Caco-2 (cell line): ENCODE measurements around the gene MCEMP1. TPM values are rescaled to one million over a fixed set of nuclear protein-coding genes. Genes with fewer than 3 reads are reported as not detected.

ENCODE experiments used
- BruUV-seq: library from RNA; stranded (reverse); fragments of 400-500 nt; replicated peaks from 2 replicates; lab custom pipeline; 2021; lab: Mats Ljungman, UMichigan
- CTCF ChIA-PET: fragments of 300-600 bp; sonication (Branson Sonifier 250); formaldehyde crosslinking; loops from one replicate; lab custom pipeline; 2022; ENCODE audit warnings: antibody characterized with exemption; lab: Charles Lee
- POLR2A ChIA-PET: fragments of 300-600 bp; sonication (Branson Sonifier 250); formaldehyde crosslinking; loops from one replicate; lab custom pipeline; 2022; ENCODE audit warnings: antibody characterized with exemption; lab: Charles Lee
- DNase-seq, 2 experiments: peaks; one replicate each; pipeline versions ENCODE4 v3.0.0 to v3.0.0-alpha.2; 2020 to 2022
- H3K27me3 ChIP-seq: replicated peaks from 2 replicates; pipeline ENCODE4 v1.6.0; 2011; ENCODE audit warnings: low read length; ENCODE audit not compliant: control insufficient read depth, insufficient read depth
- H3K36me3 ChIP-seq: 2 replicates; pipeline ENCODE4 v1.5.1; 2011; ENCODE audit warnings: low read length; ENCODE audit not compliant: control insufficient read depth, insufficient read depth
- H3K4me1 ChIP-seq: fragments of 250-450 bp; sonication (Bioruptor Pico); 2 replicates; pipeline ENCODE4 v1.5.1; 2020; ENCODE audit warnings: mild to moderate bottlenecking
- H3K4me3 ChIP-seq: 2 replicates; pipeline ENCODE4 v1.5.1; 2011; ENCODE audit warnings: low read depth, mild to moderate bottlenecking, control low read depth, low read length
- H3K9me3 ChIP-seq: fragments of 250-450 bp; sonication (Bioruptor Pico); 2 replicates; pipeline ENCODE4 v1.5.1; 2020; ENCODE audit warnings: mild to moderate bottlenecking, moderate library complexity
- H3K27ac Mint-ChIP-seq: one replicate; pipeline ENCODE4 v1.8.0; 2022; ENCODE audit warnings: mixed read lengths; ENCODE audit not compliant: unreplicated experiment
- H3K27me3 Mint-ChIP-seq: one replicate; pipeline ENCODE4 v1.8.0; 2022; ENCODE audit warnings: mixed read lengths; ENCODE audit not compliant: insufficient read depth, unreplicated experiment
- H3K36me3 Mint-ChIP-seq: one replicate; pipeline ENCODE4 v1.8.0; 2022; ENCODE audit warnings: mild to moderate bottlenecking, mixed read lengths; ENCODE audit not compliant: insufficient read depth, unreplicated experiment
- H3K4me1 Mint-ChIP-seq: one replicate; pipeline ENCODE4 v1.8.0; 2022; ENCODE audit warnings: low read depth, mixed read lengths; ENCODE audit not compliant: unreplicated experiment
- H3K4me3 Mint-ChIP-seq: one replicate; pipeline ENCODE4 v1.8.0; 2022; ENCODE audit warnings: mild to moderate bottlenecking, moderate library complexity, mixed read lengths; ENCODE audit not compliant: unreplicated experiment
- H3K9me3 Mint-ChIP-seq: one replicate; pipeline ENCODE4 v1.8.0; 2022; ENCODE audit warnings: mixed read lengths; ENCODE audit not compliant: unreplicated experiment
- CTCF ChIP-seq, 2 experiments: fragments of 200-600 bp in 1 of 2; IDR thresholded peaks; 1 replicate in 1 of 2; 2 replicates in 1 of 2; pipeline versions ENCODE4 v1.5.1 to v1.8.0; 2011 to 2022; ENCODE audit warnings: antibody characterized with exemption in 1 of 2, control low read depth in 1 of 2, inconsistent platforms in 1 of 2, low read depth in 1 of 2, low read length in 1 of 2, mild to moderate bottlenecking in 1 of 2, moderate library complexity in 1 of 2; ENCODE audit not compliant: insufficient read depth in 1 of 2, severe bottlenecking in 1 of 2, unreplicated experiment in 1 of 2
- intact Hi-C: fragments of 100-400 bp; cut with micrococcal nuclease; formaldehyde crosslinking; loops from one replicate; pipeline ENCODE4 v1.10.0; 2022; ENCODE audit not compliant: unreplicated experiment
- total RNA-seq: library from RNA; stranded (reverse); gene quantifications from 2 replicates; pipeline ENCODE4 v1.2.3, GENCODE V29; 2022

Gene MCEMP1
- total RNA-seq, 1 experiment from 2014 or later: not detected

- intact Hi-C loops: loop anchor here (1.0 to 2.0 kb wide), 2 partner anchors 8 to 68 kb away; partner anchors contain the start of genes PET100 and XAB2
- Histone ChIP-seq H3K4me1 (peaks cover 7% of the 10 kb centered on the region), H3K36me3 (peaks cover 2% of the 10 kb centered on the region; the same call in 1 of the 2 replicates), H3K4me3 (peak within 1 kb of the TSS; percentile 63), H3K9me3 (no peaks in the 10 kb centered on the region), H3K27me3 (no peaks in the 10 kb centered on the region)
- CTCF ChIA-PET: interaction anchor here (1.4 kb wide), 1 partner anchor 69 kb away, joined by 7 read pairs; no protein-coding TSS in a partner anchor
- TF ChIP-seq CTCF (IDR thresholded peaks at IDR 0.05; ENCODE audit: insufficient read depth in 1 of 2, low read depth in 1 of 2, low read length in 1 of 2, severe bottlenecking in 1 of 2, unreplicated experiment in 1 of 2): peak in 1 of 2 experiments; percentile 11
- Mint-ChIP-seq H3K4me3 (peak within 1 kb of the TSS; percentile 79), H3K27me3 (no peaks in the 10 kb centered on the region), H3K9me3 (peaks cover 9% of the 10 kb centered on the region), H3K36me3 (peaks cover 22% of the 10 kb centered on the region), H3K4me1 (no peaks in the 10 kb centered on the region), H3K27ac (peak within 1 kb of the TSS; percentile 77)
- peak; percentile 88 to 93 for DNase-seq
- POLR2A ChIA-PET: interaction anchor here (0.6 kb wide), 1 partner anchor 571 kb away, joined by 3 read pairs; no protein-coding TSS in a partner anchor
- BruUV-seq: no TSS peak
Observed at GRCh38 chr19:7636691-7637373, 40.1 kb upstream of the MCEMP1 start, which contains the start of gene STXBP2. Gene STXBP2, plus strand, starts transcription at chr19:7637110. Its CDS starts 40 bp downstream, at chr19:7637150.

GRCh38 chr19:7637374-7638256 lies 39.3 kb upstream of the MCEMP1 start:
- Mint-ChIP-seq H3K9me3 (peaks cover 9% of the 10 kb centered on the region), H3K4me3 (peak overlapping the region; percentile 79), H3K4me1 (no peaks in the 10 kb centered on the region), H3K36me3 (peaks cover 22% of the 10 kb centered on the region), H3K27me3 (no peaks in the 10 kb centered on the region), H3K27ac (peak overlapping the region; percentile 77)
- POLR2A ChIA-PET: interaction anchor here (0.6 to 0.7 kb wide), 2 partner anchors 8 to 570 kb away, joined by 3 to 4 read pairs; partner anchors contain the start of genes PET100 and XAB2
- TF ChIP-seq CTCF (IDR thresholded peaks at IDR 0.05; ENCODE audit: insufficient read depth in 1 of 2, low read depth in 1 of 2, low read length in 1 of 2, severe bottlenecking in 1 of 2, unreplicated experiment in 1 of 2): no peak
- intact Hi-C loops: loop anchor here (1.0 to 2.0 kb wide), 2 partner anchors 8 to 69 kb away; partner anchors contain the start of genes PET100 and XAB2
- Histone ChIP-seq H3K9me3 (no peaks in the 10 kb centered on the region), H3K4me1 (peaks cover 7% of the 10 kb centered on the region), H3K4me3 (peak overlapping the region; percentile 63), H3K27me3 (no peaks in the 10 kb centered on the region), H3K36me3 (peaks cover 2% of the 10 kb centered on the region; the same call in 1 of the 2 replicates)
- CTCF ChIA-PET: interaction anchor here (0.6 to 1.4 kb wide), 4 partner anchors 8 to 162 kb away, joined by 4 to 7 read pairs (median 4); partner anchors contain the start of genes PET100 and TRAPPC5
- BruUV-seq: TSS peak; percentile 25
- DNase-seq: peak in 1 of 2 experiments; percentile 34
